ENCODE measurements around the gene IRS4. TPM values are rescaled to one million over a fixed set of nuclear protein-coding genes. Genes with fewer than 3 reads are reported as not detected.

IRS4 gene
- total and polyA plus RNA-seq, 9 donors: 1.5 to 12.8 (median 5.3) TPM

GRCh38 chrX:108696690-108697089 lies 39.7 kb downstream of the IRS4 start:
- DNase-seq: no peak
- intact Hi-C loops (cut with DNase I): no loop called here

More at GRCh38 chrX:108696690-108697089, 39.7 kb downstream of the IRS4 start:
- no peak overlapping the region for H3K27ac ChIP-seq
- TF ChIP-seq EP300 (IDR thresholded peaks at IDR 0.05) (no peak), CTCF (IDR thresholded peaks at IDR 0.05) (no peak), POLR2A (IDR thresholded peaks at IDR 0.05) (no peak)
- H3K36me3 ChIP-seq: no peaks in the 10 kb centered on the region
- H3K4me3 ChIP-seq: no peak overlapping the region
- H3K27me3 ChIP-seq: no peaks in the 10 kb centered on the region
- no peaks in the 10 kb centered on the region for H3K4me1 ChIP-seq (ENCODE audit: insufficient read depth)
- 59 to 75% (median 67%) methylated on average over 3 of the region's 3 CpGs for WGBS, 3 donors
- no peaks in the 10 kb centered on the region for H3K9me3 ChIP-seq
